WTC11 (cell line): ENCODE data around the gene JADE1. TPM values are rescaled to one million over a fixed set of nuclear protein-coding genes. Genes with fewer than 3 reads are reported as not detected.

Experiments used
- ATAC-seq: fragments of 200-7000 bp; cut with Tn5 transposase; 2 replicates; pipeline ENCODE4 v1.10.0; 2021; ENCODE audit warnings: mild to moderate bottlenecking, moderate library complexity
- CTCF ChIA-PET: fragments of 300-600 bp; sonication (Branson Sonifier 250); formaldehyde crosslinking; loops from one replicate; lab custom pipeline; 2021; ENCODE audit warnings: antibody characterized with exemption; lab: Charles Lee
- POLR2A ChIA-PET: fragments of 350-600 bp; sonication (Branson Sonifier 250); formaldehyde crosslinking; loops from one replicate; lab custom pipeline; 2021; ENCODE audit warnings: antibody characterized with exemption; lab: Charles Lee
- DNase-seq: peaks from one replicate; pipeline ENCODE4 v3.0.0; 2021; ENCODE audit warnings: low spot score
- H3K27ac Mint-ChIP-seq: 2 replicates; pipeline ENCODE4 v1.8.0; 2021; ENCODE audit warnings: mixed read lengths
- H3K27me3 Mint-ChIP-seq: 2 replicates; pipeline ENCODE4 v1.8.0; 2021; ENCODE audit warnings: low read depth, mild to moderate bottlenecking, moderate library complexity, mixed read lengths
- H3K36me3 Mint-ChIP-seq: 2 replicates; pipeline ENCODE4 v1.8.0; 2021; ENCODE audit warnings: mixed read lengths
- H3K4me1 Mint-ChIP-seq: 2 replicates; pipeline ENCODE4 v1.8.0; 2022; ENCODE audit warnings: mixed read lengths
- H3K4me3 Mint-ChIP-seq: 2 replicates; pipeline ENCODE4 v1.8.0; 2021; ENCODE audit warnings: mild to moderate bottlenecking, moderate library complexity, mixed read lengths
- H3K9me3 Mint-ChIP-seq: 2 replicates; pipeline ENCODE4 v1.8.0; 2021; ENCODE audit warnings: mixed read lengths
- E2F5 ChIP-seq: sonication (generic); formaldehyde crosslinking; IDR thresholded peaks from 2 replicates; pipeline ENCODE4 v1.8.1; 2022; ENCODE audit warnings: mild to moderate bottlenecking, moderate library complexity, missing genetic modification reagents
- ESRRA ChIP-seq: sonication (generic); formaldehyde crosslinking; IDR thresholded peaks from 2 replicates; pipeline ENCODE4 v1.8.1; 2022; ENCODE audit warnings: mild to moderate bottlenecking, missing genetic modification reagents, borderline replicate concordance
- GRHL2 ChIP-seq: fragments of 250-450 bp; sonication (Bioruptor Pico); IDR thresholded peaks from 2 replicates; pipeline ENCODE4 v1.8.0; 2022; ENCODE audit warnings: mild to moderate bottlenecking, moderate library complexity; ENCODE audit not compliant: insufficient replicate concordance, severe bottlenecking
- MLX ChIP-seq: sonication (generic); formaldehyde crosslinking; IDR thresholded peaks from 2 replicates; pipeline ENCODE4 v1.8.1; 2023; ENCODE audit warnings: mild to moderate bottlenecking, missing genetic modification reagents, moderate library complexity
- MXD4 ChIP-seq: fragments of 250-450 bp; sonication (Bioruptor Pico); IDR thresholded peaks from 2 replicates; pipeline ENCODE4 v1.8.0; 2021; ENCODE audit warnings: mild to moderate bottlenecking, moderate library complexity, borderline replicate concordance
- NFE2L1 ChIP-seq: sonication (generic); formaldehyde crosslinking; IDR thresholded peaks from 2 replicates; pipeline ENCODE4 v1.8.1; 2023; ENCODE audit warnings: missing genetic modification reagents
- PRDM15 ChIP-seq: sonication (generic); formaldehyde crosslinking; IDR thresholded peaks from 2 replicates; pipeline ENCODE4 v1.8.0; 2022; ENCODE audit warnings: missing genetic modification reagents
- PRRX2 ChIP-seq: fragments of 250-450 bp; sonication (Bioruptor Pico); IDR thresholded peaks from 2 replicates; pipeline ENCODE4 v1.8.0; 2021; ENCODE audit warnings: mild to moderate bottlenecking
- SMAD3 ChIP-seq: sonication (generic); formaldehyde crosslinking; IDR thresholded peaks from 2 replicates; pipeline ENCODE4 v1.8.0; 2022; ENCODE audit warnings: missing genetic modification reagents, mild to moderate bottlenecking, borderline replicate concordance
- SP1 ChIP-seq: sonication (generic); formaldehyde crosslinking; conservative IDR thresholded peaks from 2 replicates; pipeline ENCODE4 v1.8.1; 2022; ENCODE audit warnings: missing genetic modification reagents
- STAT6 ChIP-seq: sonication (generic); formaldehyde crosslinking; conservative IDR thresholded peaks from 2 replicates; pipeline ENCODE4 v1.8.1; 2023; ENCODE audit warnings: mild to moderate bottlenecking, low read depth, missing genetic modification reagents, moderate library complexity
- USF1 ChIP-seq: sonication (generic); formaldehyde crosslinking; IDR thresholded peaks from 2 replicates; pipeline ENCODE4 v1.8.0; 2022; ENCODE audit warnings: mild to moderate bottlenecking, missing genetic modification reagents
- ZBTB43 ChIP-seq: sonication (generic); formaldehyde crosslinking; IDR thresholded peaks from 2 replicates; pipeline ENCODE4 v1.8.1; 2023; ENCODE audit warnings: mild to moderate bottlenecking, missing genetic modification reagents
- ZNF121 ChIP-seq: sonication (generic); formaldehyde crosslinking; IDR thresholded peaks from 2 replicates; pipeline ENCODE4 v1.8.0; 2023; ENCODE audit warnings: missing genetic modification reagents
- ZNF138 ChIP-seq: sonication (generic); formaldehyde crosslinking; conservative IDR thresholded peaks from 2 replicates; pipeline ENCODE4 v1.8.1; 2022; ENCODE audit warnings: mild to moderate bottlenecking, moderate library complexity, missing genetic modification reagents
- ZNF532 ChIP-seq: fragments of 250-450 bp; sonication (Bioruptor Pico); IDR thresholded peaks from 2 replicates; pipeline ENCODE4 v1.9.0; 2021; ENCODE audit warnings: mild to moderate bottlenecking, borderline replicate concordance
- ZSCAN18 ChIP-seq: fragments of 250-450 bp; sonication (Bioruptor Pico); IDR thresholded peaks from 2 replicates; pipeline ENCODE4 v2.1.2; 2022; ENCODE audit warnings: mild to moderate bottlenecking, moderate library complexity
- total RNA-seq: library from RNA; stranded (reverse); gene quantifications from 3 replicates; pipeline ENCODE4 v1.2.3, GENCODE V29; 2021

Gene JADE1
- total RNA-seq, 1 experiment from 2014 or later: 132 TPM

- TF ChIP-seq SMAD3 (CRISPR knock-in tag): no peak
- TF ChIP-seq PRDM15 (CRISPR knock-in tag): no peak
These were observed 98.5 kb downstream of the JADE1 start (continued) for GRCh38 chr4:128907981-128908380.

- CTCF ChIA-PET: no interaction called here
- H3K27ac Mint-ChIP-seq: no peak overlapping the region
- POLR2A ChIA-PET: no interaction called here
- H3K36me3 Mint-ChIP-seq: no peaks in the 10 kb centered on the region
- H3K27me3 Mint-ChIP-seq: no peaks in the 10 kb centered on the region
- no peak for TF ChIP-seq PRRX2 (CRISPR knock-in tag)
- TF ChIP-seq STAT6: no peak
- TF ChIP-seq GRHL2 (CRISPR knock-in tag): no peak
- no peak for TF ChIP-seq ZNF138 (CRISPR knock-in tag)
- TF ChIP-seq SP1: no peak
- TF ChIP-seq MLX (CRISPR knock-in tag): no peak
- H3K4me1 Mint-ChIP-seq: no peaks in the 10 kb centered on the region
- H3K4me3 Mint-ChIP-seq: no peak overlapping the region
- ATAC-seq (no peak), DNase-seq (no peak)
- no peaks in the 10 kb centered on the region for H3K9me3 Mint-ChIP-seq
These were observed 99.2 kb downstream of the JADE1 start for GRCh38 chr4:128908735-128909134.

- Mint-ChIP-seq H3K9me3 (no peaks in the 10 kb centered on the region), H3K27me3 (no peaks in the 10 kb centered on the region), H3K36me3 (no peaks in the 10 kb centered on the region), H3K27ac (no peak overlapping the region), H3K4me3 (no peak overlapping the region), H3K4me1 (no peaks in the 10 kb centered on the region)
- ChIA-PET POLR2A (no interaction called here), CTCF (interaction anchor here (0.6 kb wide), 1 partner anchor 10 kb away, joined by 3 read pairs; no protein-coding TSS in a partner anchor)
- DNase-seq: no peak
- no peak for ATAC-seq
- TF ChIP-seq ESRRA (CRISPR knock-in tag): no peak
- no peak for TF ChIP-seq NFE2L1 (CRISPR knock-in tag)
- no peak for TF ChIP-seq ZSCAN18
- no peak for TF ChIP-seq ZBTB43 (CRISPR knock-in tag)
- no peak for TF ChIP-seq ZNF532 (CRISPR knock-in tag)
- no peak for TF ChIP-seq E2F5 (CRISPR knock-in tag)
- no peak for TF ChIP-seq ZNF121 (CRISPR knock-in tag)
- no peak for TF ChIP-seq USF1
- TF ChIP-seq SMAD3 (CRISPR knock-in tag): no peak
- TF ChIP-seq MXD4: no peak
These were observed 103.7 kb downstream of the JADE1 start for GRCh38 chr4:128913228-128913627.
